Upper lobe of left lung (tissue), 4 donors: ENCODE results near the gene CISH.

Experiments
- CTCF ChIP-seq, 6 experiments: fragments of 450-650 bp in 4 of 6; fragments of 200-600 bp in 2 of 6; sonication (generic) in 2 of 6; IDR thresholded peaks; one replicate each; pipeline ENCODE4 v1.5.1; 2016 to 2019; ENCODE audit warnings: antibody characterized with exemption in 6 of 6
- EP300 ChIP-seq, 4 donors: sonication (generic); formaldehyde crosslinking; IDR thresholded peaks; one replicate each; pipeline ENCODE4 v1.5.1; 2017; ENCODE audit warnings: antibody characterized with exemption in 4 of 4, control low read depth in 2 of 4
- POLR2AphosphoS5 ChIP-seq, 2 donors: sonication (generic); formaldehyde crosslinking; IDR thresholded peaks; one replicate each; pipeline ENCODE4 v1.5.1; 2017; ENCODE audit warnings: antibody characterized with exemption in 2 of 2

GRCh38 chr3:50633230-50633790 lies 21.7 kb upstream of the CISH start:
- TF ChIP-seq CTCF (IDR thresholded peaks at IDR 0.05) (no peak), EP300 (IDR thresholded peaks at IDR 0.05) (no peak), POLR2AphosphoS5 (IDR thresholded peaks at IDR 0.05) (no peak)
